NCI-H526 (cell line): ENCODE measurements around the gene CYP24A1.

Experiments
- DNase-seq, 2 experiments: peaks; one replicate each; lab custom pipeline; 2025; lab: John Stamatoyannopoulos, UW

The CYP24A1 gene

DNA sequence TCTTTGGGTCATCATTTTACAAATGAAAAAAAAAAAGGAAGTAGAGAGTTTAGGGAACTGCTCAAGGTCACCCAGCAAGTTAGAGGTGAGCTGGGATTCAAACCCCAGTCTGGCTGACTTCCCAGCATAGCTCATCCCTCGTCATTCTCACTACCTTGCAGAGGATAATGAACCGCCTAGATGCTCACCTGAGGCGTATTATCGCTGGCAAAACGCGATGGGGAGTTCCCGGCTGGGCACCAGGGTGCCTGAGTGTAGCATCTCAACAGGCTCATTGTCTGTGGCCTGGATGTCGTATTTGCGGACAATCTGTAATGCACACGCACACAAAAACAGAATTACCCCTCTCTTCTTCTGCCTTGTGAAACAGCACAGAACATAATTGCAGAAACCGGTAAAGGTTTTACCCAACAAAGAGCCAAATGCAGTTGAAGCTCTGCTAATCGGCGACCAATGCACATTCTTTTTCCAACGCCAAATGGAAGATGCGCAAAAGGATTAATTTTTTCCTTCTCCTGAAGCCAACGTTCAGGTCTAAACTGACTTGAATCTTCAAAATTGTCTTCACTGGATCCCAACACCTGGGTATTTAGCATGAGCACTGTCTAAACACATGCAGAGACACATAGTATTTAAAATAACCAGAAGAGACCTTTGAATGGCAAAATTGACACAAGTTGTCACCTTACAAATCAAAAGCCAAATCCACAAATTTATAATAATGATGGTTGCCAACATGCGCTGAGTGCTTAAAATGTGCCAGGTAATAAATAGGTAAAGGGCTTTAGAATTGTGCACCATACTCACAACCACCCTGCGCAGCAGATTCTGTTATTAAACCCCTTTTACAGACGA, 16.6 kb downstream of the CYP24A1 start:
- DNase-seq, result no peak

DNA sequence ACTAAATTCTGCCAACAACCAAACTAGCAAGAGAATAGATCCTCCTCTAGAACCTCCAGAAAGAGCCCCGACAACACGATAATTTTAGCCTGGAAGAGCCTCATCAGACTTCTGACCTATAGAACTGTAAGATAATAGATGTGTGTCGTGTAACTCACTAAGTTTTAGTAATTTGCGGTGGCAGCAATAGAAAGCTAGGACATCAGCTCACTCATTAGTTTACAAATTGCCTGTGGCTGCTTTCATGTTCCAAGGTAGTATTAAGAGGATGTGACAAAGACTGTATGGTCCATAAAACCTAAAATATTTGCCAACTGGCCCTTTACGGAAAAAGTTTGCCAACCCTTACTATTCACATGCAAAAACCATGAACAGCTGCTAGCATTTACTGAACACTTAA, 17.3 kb downstream of the CYP24A1 start:
- DNase-seq, result no peak

DNA sequence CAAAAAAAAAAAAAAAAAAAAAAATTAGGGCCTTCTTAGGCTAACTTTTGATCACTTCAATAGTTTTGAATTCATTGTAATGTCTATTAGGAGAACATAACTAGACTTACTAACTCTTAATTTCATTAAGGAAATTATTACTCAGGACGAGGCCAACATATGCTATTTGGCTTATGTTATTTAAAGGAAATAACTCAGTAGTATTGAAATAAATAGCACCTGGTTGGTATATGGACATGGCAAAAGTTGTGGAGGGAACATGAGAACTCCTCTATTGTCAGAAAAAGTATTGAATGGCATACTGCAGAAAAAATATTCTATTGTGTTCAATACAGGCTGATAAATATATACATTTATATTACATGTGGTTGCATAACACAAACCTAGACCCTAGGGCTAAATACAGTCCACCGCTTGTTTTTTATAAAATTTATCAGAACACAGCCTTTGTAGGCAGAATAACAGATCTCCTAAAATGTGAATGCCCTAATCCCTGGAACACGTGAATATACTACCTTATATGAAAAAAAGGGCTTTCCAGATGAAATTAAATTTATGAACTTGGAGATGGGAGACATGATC, 18.0 kb downstream of the CYP24A1 start:
- DNase-seq, result no peak

DNA sequence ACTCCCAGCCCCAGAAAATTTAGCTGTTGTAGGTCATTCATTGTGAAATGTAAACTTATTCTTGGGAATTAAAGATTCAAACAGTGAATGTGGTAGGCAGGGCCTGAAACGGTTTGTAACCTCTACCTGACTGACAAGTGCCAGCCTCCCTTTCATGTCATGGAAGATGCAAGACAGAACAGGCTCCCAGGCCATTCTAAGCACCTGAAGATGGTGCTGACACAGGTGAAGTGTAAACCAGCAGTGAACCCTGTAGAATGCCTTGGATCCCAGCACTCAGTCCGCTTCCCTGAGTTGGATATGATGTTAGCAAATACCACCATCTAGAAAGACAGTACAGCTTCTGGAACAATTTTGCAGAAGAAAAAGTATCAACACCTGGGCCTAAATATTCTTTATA, 19.3 kb downstream of the CYP24A1 start:
- no peak for DNase-seq

DNA sequence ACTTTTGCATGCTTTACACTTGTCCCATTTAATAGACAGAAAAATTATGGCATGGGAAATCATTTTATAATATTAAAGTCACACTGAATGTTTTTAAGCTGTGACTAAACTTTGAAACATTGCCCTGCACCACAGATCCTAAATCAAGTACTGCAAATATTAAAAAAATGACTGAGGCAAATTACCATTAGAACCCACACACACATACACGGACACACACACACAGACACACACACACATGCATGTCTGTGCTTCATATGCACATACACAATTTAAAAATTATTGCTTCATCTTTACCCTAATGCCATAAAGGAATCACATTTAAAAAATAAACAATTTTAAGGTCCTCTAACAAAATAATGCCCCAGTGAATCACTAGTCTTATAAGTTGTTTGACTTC, 19.9 kb downstream of the CYP24A1 start:
- no peak for DNase-seq

DNA sequence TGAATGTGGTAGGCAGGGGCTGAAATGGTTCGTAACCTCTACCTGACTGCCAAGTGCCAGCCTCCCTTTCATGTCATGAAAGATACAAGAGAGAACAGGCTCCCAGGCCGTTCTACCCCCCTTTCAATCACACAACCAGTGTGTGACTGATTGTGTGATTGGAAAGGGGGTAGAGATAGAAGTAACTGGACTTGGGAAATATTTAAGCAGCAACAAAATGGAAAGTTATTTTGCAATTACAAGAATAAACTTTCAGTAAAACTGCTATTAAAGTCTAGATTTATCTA, 20.8 kb downstream of the CYP24A1 start:
- DNase-seq, result no peak

DNA sequence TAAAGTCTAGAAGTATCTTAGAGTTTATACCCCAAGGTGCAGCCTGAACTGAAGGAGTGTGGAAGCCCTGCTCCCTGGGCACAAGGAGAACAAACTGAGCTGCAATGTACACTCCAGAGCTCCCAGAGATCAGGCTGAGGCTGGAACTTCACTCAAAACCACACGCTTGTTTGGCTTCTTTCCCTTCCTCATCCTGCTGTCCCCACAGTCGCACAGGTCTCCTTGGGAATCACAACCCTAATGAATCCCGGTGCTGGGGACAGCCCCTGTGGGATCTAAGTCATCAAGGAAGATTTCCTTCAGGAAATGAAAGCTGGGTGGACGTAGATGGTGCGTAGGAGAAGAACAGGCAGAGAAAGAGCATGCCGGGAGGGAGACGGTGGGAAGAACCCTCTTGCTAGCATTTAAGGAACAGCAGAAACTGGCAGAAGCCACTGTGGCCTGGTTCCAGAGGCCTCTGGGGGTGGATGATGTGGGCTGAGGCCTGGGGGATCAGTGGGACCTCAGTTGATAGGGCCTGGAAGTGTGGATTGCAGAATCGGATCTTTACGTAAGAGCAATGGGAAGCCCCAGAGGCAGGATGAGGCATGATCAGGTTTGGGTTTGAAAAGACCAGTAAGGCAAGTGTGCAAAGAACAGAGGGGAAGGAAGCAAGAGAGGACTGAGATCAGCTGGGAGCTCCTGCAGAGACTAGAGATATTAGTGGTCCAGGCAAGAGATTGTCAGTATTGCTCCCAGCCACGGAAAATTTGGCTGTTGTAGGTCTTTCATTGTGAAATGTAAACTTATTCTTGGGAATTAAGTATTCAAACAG, 21.4 kb downstream of the CYP24A1 start:
- no peak for DNase-seq

DNA sequence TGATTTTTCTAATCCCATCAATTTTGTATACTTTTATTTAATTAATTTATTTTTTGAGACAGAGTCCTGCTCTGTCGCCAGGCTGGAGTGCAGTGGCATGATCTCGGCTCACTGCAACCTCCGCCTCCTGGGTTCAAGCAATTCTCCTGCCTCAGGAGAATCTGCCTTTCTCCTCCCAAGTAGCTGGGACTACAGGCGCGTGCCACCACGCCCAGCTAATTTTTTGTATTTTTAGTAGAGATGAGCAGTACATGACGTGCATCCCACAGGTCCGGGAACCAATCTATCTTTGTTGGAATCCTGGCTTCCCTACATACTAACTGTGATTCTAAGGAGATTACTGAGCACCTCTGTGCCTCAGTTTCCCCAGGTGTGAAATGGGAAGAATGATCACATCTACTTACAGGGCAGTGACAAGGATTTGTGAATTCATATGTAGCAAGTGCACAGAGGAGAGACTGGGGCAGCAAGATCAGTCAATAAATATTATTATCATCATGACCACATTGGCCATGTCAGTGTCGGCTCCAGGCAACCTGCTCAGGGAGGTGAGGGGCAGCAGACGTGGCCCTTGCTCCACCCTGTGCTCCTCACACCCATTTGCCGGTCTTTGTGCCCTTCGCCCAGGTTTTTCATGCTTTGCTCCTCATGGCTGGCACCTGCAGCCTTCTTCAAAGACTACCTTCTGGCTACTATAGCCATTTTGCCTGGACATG, 22.1 kb downstream of the CYP24A1 start:
- DNase-seq, result no peak

DNA sequence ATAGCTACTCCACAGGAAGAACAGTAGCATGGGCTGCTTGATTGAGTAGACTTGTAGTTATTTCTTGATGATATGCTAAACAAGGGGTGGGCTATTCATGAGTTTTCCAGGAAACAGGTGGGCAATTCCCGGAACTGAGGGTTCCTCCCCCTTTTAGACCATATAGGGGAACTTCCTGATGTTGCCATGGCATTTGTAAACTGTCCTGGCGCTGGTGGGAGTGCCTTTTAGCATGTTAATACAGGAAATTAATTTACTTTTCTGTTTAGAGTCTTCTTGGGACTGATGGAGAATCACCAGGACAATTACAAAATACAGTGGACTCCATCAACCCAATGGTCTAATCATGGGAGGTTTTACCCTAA, 22.7 kb downstream of the CYP24A1 start:
- no peak for DNase-seq

DNA sequence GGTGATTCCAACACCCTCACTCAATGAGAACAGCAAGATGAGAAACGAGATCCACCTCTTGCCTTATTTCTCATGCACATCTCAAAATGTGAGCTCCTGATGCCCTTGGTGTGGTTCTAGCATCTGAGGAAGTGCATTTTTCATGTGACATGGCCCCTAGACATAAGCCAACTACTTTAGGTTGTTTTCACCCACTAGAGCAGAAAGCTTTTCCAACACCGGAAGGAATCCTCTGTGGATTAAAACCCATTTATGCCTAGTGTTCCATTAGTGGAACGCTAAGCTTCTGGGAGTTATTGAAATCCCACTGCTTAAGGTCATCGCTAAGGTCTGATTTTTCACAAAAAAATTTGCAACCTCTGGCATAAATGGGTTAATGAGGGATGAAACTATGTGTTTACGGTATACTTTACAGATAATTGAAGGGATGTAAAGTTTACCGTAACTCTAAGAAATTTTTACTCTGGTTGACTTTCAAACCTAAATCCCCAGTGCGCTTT, 24.0 kb downstream of the CYP24A1 start:
- no peak for DNase-seq

DNA sequence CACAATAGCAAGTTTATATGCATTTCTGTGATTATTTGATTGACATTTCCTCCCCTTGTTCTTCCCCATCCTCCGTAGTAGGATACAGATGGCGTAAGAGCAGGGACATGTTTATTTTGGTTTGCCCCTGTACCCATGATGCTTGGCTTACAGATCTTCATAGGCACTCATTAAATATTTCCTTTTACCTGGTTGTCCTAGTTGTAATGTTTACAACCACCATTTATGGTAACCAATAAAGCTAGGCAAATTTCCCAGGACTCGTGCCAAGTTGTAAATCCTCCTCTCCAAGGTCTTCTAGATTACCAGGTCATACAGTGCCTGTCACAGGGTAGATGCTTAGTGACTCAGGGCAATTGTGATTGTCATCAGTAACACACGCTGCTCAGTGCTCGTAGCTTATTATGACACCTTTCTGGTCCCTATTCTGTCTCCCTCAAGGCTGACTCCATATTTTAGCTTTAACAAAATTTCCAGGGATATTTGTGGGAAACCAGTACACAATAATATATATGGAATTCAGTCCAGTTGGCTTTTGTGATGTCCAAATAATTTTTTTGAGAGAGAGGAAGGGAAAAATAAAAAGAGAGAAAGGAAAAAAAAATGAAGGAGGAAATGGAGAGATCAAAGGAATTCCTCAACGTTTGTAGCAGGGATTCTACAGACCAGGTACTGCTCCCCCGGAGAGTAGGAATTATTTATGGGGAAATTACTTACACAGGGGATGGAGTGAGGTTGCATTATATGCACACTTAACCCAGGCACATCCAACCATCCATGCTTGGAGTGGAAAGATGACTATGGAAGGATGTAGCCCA, 24.6 kb downstream of the CYP24A1 start:
- peak; percentile 83 to 89 for DNase-seq

DNA sequence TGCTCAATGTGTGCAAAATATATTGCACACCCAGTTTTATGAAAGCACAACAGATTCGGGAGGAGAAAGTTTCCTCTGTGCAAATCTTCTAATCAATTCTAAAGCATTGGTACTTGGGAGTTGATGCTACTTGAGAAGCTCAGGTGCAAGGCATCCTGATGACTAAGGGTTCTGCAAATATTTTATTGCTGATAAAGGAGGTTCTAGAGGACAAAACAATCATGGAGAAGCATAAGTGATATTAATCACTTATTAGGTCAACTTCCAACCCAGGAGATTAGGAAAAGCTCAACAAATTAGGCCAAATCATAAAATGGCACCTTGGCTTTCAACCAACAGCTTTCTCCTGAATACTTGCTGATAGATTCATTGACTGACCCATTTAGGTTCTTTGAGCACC, 27.1 kb downstream of the CYP24A1 start:
- DNase-seq, result no peak

DNA sequence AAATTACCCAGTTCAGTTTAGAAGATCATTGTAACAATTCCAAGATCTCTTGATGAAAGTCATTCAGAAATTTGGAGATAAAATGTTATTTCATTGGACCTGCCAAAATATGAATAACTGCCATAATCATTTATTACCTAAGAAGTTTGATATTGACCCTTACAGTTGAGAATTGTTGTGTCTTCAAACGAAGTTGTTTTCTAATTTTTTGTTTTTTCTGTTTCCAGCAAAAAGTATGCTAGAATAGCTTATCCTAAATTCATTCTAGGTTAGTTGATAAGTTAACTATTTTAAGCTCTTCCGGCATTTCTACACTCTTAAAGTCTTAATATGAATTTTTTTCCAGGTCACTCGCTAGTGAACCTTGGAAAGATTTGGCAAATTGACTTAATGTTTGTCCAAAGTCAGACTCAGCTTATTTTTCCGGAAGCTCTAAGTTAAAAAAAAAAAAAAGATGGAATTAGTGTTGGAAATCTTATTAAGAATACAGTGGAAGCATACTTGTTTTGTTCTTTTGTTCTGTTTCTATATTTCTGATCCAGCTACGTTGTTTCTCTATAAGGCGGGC, 28.9 kb downstream of the CYP24A1 start:
- DNase-seq, result no peak

DNA sequence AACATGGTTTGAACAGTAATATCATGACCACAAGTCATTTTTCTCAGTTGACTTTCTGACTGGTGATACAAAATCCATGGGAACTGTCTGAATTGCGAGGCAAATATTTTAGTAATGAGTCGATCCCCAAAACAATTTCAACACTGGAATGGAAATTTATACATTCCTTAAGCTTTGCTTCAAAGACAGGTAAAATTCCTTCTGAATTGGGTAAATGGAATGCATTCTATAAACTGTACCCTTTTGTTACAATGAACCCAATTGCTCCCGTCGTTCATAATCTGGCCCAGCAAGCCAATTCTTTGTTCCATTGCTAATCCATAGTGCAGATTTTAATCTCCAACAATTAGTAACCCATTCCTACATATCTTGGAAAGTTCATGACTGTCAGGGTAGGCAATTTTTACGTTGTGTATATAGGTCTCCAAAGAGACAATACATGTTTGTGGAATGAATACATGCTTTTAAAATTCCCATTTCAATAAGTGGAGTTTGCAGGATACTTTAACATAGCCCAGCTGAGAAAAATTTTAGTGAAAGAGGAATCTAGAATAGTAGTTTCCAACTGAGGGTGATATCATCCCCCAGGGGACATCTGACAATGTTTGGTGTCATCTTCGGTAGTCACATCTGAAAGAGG, 32.7 kb downstream of the CYP24A1 start:
- DNase-seq, result no peak

DNA sequence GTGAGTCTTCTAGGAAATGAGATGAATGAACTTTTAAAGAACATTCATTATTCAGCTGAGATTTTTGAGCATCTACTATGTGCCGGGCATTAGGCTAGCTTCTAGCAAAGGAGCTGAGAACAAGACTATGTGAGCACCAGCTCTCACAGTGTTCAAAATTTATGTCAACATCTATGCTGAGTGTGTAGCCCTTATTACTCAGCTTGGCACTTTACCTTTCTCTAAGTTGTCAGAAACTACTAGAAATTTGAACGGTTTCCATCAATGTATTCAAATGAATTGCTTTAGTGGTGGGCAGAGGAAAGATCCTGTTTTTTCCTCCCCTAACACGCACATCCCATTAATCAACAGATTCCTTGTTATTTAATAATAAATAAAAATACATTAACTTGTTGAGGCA, 33.3 kb downstream of the CYP24A1 start:
- DNase-seq, result no peak

DNA sequence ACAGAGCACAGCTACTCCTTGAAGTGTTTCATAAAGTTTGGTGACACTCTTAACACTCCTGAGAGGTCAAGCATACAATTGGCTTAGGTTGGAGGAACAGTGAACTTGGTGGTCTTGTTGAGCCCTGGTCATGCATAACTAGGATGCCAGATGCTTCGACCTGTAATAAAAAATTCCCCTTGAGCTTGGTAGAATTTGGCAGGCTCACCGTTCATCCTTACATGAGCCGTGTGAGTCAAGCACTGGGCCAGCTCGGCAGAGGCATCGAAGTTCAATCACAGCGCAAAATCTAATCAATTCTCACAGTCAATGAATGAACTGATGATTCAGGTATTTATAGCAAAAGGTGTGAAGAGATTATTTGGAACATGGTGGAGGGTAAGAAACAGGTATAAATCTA, 33.7 kb downstream of the CYP24A1 start:
- no peak for DNase-seq

DNA sequence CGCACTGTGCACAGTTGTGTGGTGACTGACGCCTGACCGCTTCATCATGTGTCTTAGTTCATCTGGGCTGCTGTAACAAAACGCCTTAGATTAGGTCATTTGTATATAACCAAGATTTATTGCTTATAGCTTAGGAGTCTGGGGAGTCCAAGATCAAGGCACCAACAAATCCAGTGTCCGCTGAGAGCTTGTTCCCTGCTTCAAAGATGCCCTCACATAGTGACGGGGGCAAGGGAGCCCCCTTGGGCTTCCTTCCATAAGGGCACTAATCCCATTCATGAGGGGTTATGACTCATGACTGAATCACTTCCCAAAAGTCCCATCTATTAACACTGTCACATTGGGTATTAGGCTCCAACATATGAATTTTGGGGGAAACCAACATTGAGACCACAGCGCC, 34.6 kb downstream of the CYP24A1 start:
- no peak for DNase-seq

DNA sequence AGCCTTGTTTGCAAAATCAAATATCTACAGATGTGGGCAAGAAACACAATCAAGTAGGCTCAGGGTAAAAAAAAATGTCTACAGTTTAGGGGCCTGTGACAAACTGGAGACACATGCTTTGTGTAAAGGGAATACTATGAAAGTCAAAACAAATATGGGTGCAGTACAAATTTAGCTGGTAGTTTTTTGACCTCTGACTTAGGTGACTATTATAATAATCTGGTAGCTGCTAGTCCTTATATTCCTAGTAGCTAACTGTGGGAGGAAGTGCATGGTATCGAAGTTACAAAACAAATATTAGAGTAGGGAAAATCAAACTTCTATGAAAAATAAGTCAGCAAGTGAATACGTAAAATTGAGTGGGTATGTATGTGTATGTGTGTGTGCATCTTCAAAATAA, 35.4 kb downstream of the CYP24A1 start:
- no peak for DNase-seq

DNA sequence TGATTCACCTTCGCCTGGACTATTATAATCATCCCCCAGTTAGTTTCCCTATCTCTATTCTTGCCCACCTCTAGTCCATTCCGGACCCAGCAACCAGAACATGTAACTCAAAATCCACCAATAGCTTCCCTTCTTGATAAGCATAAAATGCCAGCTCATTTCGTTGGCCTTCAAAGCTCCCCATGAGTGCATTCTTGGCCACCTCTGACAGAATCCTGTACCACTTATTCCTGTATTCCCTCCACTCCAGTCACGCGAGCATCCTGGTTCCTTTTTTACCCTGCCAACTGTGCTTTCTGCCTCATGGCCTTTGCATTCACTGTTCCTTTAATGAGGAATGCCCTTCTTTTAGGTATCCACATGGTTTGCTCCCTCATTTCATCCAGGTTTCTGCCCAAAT, 36.7 kb downstream of the CYP24A1 start:
- no peak for DNase-seq

DNA sequence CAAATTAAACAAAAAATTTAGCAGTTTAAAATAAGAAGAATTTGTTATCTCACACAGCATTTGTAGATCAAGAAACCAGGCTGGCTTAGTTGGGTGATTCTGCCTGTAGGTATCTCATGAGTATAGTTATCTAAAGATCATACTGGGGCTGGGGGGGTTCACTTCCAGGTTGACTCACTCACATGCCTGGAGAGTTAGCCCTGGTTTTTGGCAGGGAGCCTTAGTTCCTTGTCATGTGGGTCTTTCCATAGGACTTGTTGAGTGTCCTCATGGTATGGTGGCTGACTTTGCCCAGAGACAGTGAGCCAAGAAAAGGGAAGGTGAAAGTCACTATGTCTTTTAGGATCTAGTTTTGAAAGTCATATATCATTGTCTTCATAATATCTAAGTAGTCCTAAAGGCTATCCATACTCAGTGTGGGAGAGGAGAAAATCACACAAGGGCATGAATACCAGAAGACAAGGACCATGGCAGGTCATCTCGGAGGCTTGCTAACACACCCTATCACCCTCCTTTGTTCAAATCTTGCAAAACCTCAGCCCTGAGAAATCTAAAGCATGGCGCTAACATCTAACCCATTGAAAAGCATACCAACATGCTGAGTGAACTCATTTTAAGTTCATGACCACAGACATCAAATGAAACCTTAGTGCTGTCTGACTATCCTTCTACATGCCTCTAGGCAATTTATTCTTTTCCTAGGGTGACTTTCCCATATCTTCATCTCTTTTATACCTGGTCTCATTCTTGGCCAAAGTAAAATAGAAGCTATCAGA, 39.2 kb downstream of the CYP24A1 start:
- DNase-seq, result no peak
